Lower leg skin (tissue), 3 donors: Measurements from ENCODE around the gene ADAMTS6.

ENCODE experiments used
- POLR2A ChIP-seq, 2 donors: fragments of 450-650 bp; IDR thresholded peaks; one replicate each; pipeline ENCODE4 v1.6.1; 2016 to 2017; ENCODE audit warnings: antibody characterized with exemption in 2 of 2, mild to moderate bottlenecking in 1 of 2, moderate library complexity in 1 of 2
- TF ChIP-seq, protein P1 (sequence below), 3 donors: fragments of 450-650 bp; IDR thresholded peaks; one replicate each; pipeline ENCODE4 v1.5.1; 2016; ENCODE audit warnings: antibody characterized with exemption in 3 of 3, mild to moderate bottlenecking in 3 of 3, moderate library complexity in 2 of 3

GRCh38 chr5:65252977-65253376 is 228.7 kb downstream of the ADAMTS6 start:
- TF ChIP-seq, protein P1, sequence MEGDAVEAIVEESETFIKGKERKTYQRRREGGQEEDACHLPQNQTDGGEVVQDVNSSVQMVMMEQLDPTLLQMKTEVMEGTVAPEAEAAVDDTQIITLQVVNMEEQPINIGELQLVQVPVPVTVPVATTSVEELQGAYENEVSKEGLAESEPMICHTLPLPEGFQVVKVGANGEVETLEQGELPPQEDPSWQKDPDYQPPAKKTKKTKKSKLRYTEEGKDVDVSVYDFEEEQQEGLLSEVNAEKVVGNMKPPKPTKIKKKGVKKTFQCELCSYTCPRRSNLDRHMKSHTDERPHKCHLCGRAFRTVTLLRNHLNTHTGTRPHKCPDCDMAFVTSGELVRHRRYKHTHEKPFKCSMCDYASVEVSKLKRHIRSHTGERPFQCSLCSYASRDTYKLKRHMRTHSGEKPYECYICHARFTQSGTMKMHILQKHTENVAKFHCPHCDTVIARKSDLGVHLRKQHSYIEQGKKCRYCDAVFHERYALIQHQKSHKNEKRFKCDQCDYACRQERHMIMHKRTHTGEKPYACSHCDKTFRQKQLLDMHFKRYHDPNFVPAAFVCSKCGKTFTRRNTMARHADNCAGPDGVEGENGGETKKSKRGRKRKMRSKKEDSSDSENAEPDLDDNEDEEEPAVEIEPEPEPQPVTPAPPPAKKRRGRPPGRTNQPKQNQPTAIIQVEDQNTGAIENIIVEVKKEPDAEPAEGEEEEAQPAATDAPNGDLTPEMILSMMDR (IDR thresholded peaks at IDR 0.05): no peak
- TF ChIP-seq POLR2A (IDR thresholded peaks at IDR 0.05): no peak
